HCT116 (cell line): ENCODE data around the gene SRGAP1. TPM values are rescaled to one million over a fixed set of nuclear protein-coding genes. Genes with fewer than 3 reads are reported as not detected.

ENCODE experiments used
- ATAC-seq: fragments of 200-7000 bp; cut with Tn5 transposase; 2 replicates; pipeline ENCODE4 v1.9.1; 2020; ENCODE audit warnings: mild to moderate bottlenecking, moderate library complexity
- BruUV-seq: library from RNA; stranded (reverse); fragments of 400-500 nt; replicated peaks from 2 replicates; lab custom pipeline; 2021; lab: Mats Ljungman, UMichigan
- CTCF ChIA-PET: fragments of 300-600 bp; sonication (Branson Sonifier 250); formaldehyde crosslinking; loops from one replicate; lab custom pipeline; 2021; ENCODE audit warnings: antibody characterized with exemption; lab: Charles Lee
- POLR2A ChIA-PET: fragments of 300-600, 350-600 bp; sonication (Branson Sonifier 250); formaldehyde crosslinking; loops from one replicate; lab custom pipeline; 2021; ENCODE audit warnings: antibody characterized with exemption; lab: Charles Lee
- RAD21 ChIA-PET, 2 experiments: fragments of 300-600 bp; sonication (Branson Sonifier 250); formaldehyde crosslinking; loops; one replicate each; lab custom pipeline; 2023; ENCODE audit warnings: low total read pairs in 2 of 2; ENCODE audit not compliant: uncharacterized antibody in 2 of 2, unreplicated experiment in 2 of 2, low non-redundant PET in 1 of 2; lab: Charles Lee
- DNase-seq: peaks from one replicate; pipeline ENCODE4 v3.0.0-alpha.2; 2010; ENCODE audit warnings: low read depth, low spot score
- H2AFZ ChIP-seq: fragments of 200-600 bp; shearing (Covaris generic), sonication (generic); 2 replicates; pipeline ENCODE4 v1.6.1; 2017; ENCODE audit warnings: low read depth, mixed run types, mixed read lengths, antibody characterized with exemption, low read length; ENCODE audit not compliant: poor library complexity, severe bottlenecking
- H3K27ac ChIP-seq: 2 replicates; pipeline ENCODE4 v1.5.1; 2012; ENCODE audit warnings: low read depth, low read length
- H3K27me3 ChIP-seq: fragments of 200-600 bp; sonication (generic); 2 replicates; pipeline ENCODE4 v1.6.1; 2016; ENCODE audit warnings: mixed run types, low read length, mixed read lengths; ENCODE audit not compliant: insufficient read depth
- H3K36me3 ChIP-seq, 2 experiments: fragments of 200-500 bp in 1 of 2; fragments of 200-600 bp in 1 of 2; sonication (Bioruptor generic) in 1 of 2; sonication (generic) in 1 of 2; 2 replicates each; pipeline versions ENCODE4 v1.5.1 to v1.6.1; 2014 to 2016; ENCODE audit warnings: low read length in 2 of 2, inconsistent platforms in 1 of 2, mixed read lengths in 1 of 2, mixed run types in 1 of 2; ENCODE audit not compliant: insufficient read depth in 2 of 2, control insufficient read depth in 1 of 2
- H3K4me1 ChIP-seq, 2 experiments: fragments of 200-600 bp in 1 of 2; sonication (generic) in 1 of 2; 2 replicates each; pipeline versions ENCODE4 v1.5.1 to v1.6.1; 2012 to 2017; ENCODE audit warnings: low read length in 2 of 2, inconsistent platforms in 1 of 2, mild to moderate bottlenecking in 1 of 2, mixed read lengths in 1 of 2, mixed run types in 1 of 2, moderate library complexity in 1 of 2; ENCODE audit not compliant: insufficient read depth in 2 of 2, control insufficient read depth in 1 of 2
- H3K4me2 ChIP-seq: fragments of 200-600 bp; sonication (generic); 2 replicates; pipeline ENCODE4 v1.6.1; 2017; ENCODE audit warnings: mixed run types, low read length, mixed read lengths
- H3K4me3 ChIP-seq, 2 experiments: fragments of 200-600 bp in 1 of 2; sonication (generic) in 1 of 2; replicated peaks in 1 of 2; 2 replicates each; pipeline ENCODE4 v1.5.1; 2011 to 2016; ENCODE audit warnings: low read length in 2 of 2, control low read depth in 1 of 2, low read depth in 1 of 2, mild to moderate bottlenecking in 1 of 2, mixed read lengths in 1 of 2, mixed run types in 1 of 2
- H3K79me2 ChIP-seq: fragments of 200-600 bp; sonication (generic); 2 replicates; pipeline ENCODE4 v1.6.1; 2017; ENCODE audit warnings: mild to moderate bottlenecking, mixed run types, low read length, moderate library complexity, mixed read lengths; ENCODE audit not compliant: insufficient read depth
- H3K9ac ChIP-seq: fragments of 200-600 bp; sonication (generic); 2 replicates; pipeline ENCODE4 v1.6.1; 2016; ENCODE audit warnings: low read length, mixed read lengths
- H3K9me2 ChIP-seq: fragments of 200-600 bp; sonication (generic), shearing (Covaris generic); 2 replicates; pipeline ENCODE4 v1.6.1; 2017; ENCODE audit warnings: mixed run types, mild to moderate bottlenecking, moderate library complexity; ENCODE audit not compliant: insufficient read depth
- H3K9me3 ChIP-seq, 2 experiments: fragments of 200-500 bp in 1 of 2; fragments of 200-600 bp in 1 of 2; sonication (Bioruptor generic) in 1 of 2; sonication (generic) in 1 of 2; 2 replicates each; pipeline ENCODE4 v1.6.1; 2014 to 2017; ENCODE audit warnings: low read length in 2 of 2, mixed read lengths in 2 of 2, inconsistent platforms in 1 of 2, low read depth in 1 of 2, mild to moderate bottlenecking in 1 of 2, mixed run types in 1 of 2, moderate library complexity in 1 of 2; ENCODE audit not compliant: control insufficient read depth in 1 of 2, insufficient read depth in 1 of 2
- H4K20me1 ChIP-seq: fragments of 200-600 bp; sonication (generic), shearing (Covaris generic); 2 replicates; pipeline ENCODE4 v1.6.1; 2017; ENCODE audit warnings: mixed run types, mild to moderate bottlenecking, moderate library complexity; ENCODE audit not compliant: insufficient read depth
- CBX3 ChIP-seq: IDR thresholded peaks from 2 replicates; pipeline ENCODE4 v1.6.1; 2012; ENCODE audit warnings: low read depth
- CEBPB ChIP-seq: IDR thresholded peaks from 2 replicates; pipeline ENCODE4 v1.6.1; 2012; ENCODE audit warnings: low read depth
- CTCF ChIP-seq, 3 experiments: fragments of 200-600 bp in 1 of 3; sonication (generic) in 1 of 3; IDR thresholded peaks in 2 of 3; conservative IDR thresholded peaks in 1 of 3; 2 replicates each; pipeline ENCODE4 v1.5.1; 2012 to 2017; ENCODE audit warnings: low read depth in 2 of 3, low read length in 2 of 3, antibody characterized with exemption in 1 of 3, borderline replicate concordance in 1 of 3, control low read depth in 1 of 3, mild to moderate bottlenecking in 1 of 3, mixed read lengths in 1 of 3, mixed run types in 1 of 3, moderate library complexity in 1 of 3; ENCODE audit not compliant: insufficient read depth in 1 of 3
- EGR1 ChIP-seq: IDR thresholded peaks from 2 replicates; pipeline ENCODE4 v1.6.1; 2012; ENCODE audit warnings: low read depth
- ELF1 ChIP-seq: IDR thresholded peaks from 2 replicates; pipeline ENCODE4 v1.6.1; 2012; ENCODE audit warnings: low read depth, borderline replicate concordance
- EZH2 ChIP-seq: fragments of 200-600 bp; sonication (generic); IDR thresholded peaks from 2 replicates; pipeline ENCODE4 v1.6.1; 2017; ENCODE audit warnings: antibody characterized with exemption, mixed run types
- EZH2phosphoT487 ChIP-seq: fragments of 200-600 bp; IDR thresholded peaks from 2 replicates; pipeline ENCODE4 v1.6.1; 2018; ENCODE audit warnings: antibody characterized with exemption, borderline replicate concordance
- FOSL1 ChIP-seq: IDR thresholded peaks from 2 replicates; pipeline ENCODE4 v1.6.1; 2012; ENCODE audit warnings: low read depth
- JUND ChIP-seq: IDR thresholded peaks from 2 replicates; pipeline ENCODE4 v1.6.1; 2012
- MAX ChIP-seq: IDR thresholded peaks from 2 replicates; pipeline ENCODE4 v1.6.1; 2012
- POLR2A ChIP-seq: IDR thresholded peaks from 2 replicates; pipeline ENCODE4 v1.7.0; 2011; ENCODE audit warnings: borderline replicate concordance; ENCODE audit not compliant: insufficient read depth, insufficient read length; ENCODE audit errors: extremely low read depth
- REST ChIP-seq: IDR thresholded peaks from 2 replicates; pipeline ENCODE4 v1.6.1; 2012; ENCODE audit warnings: low read depth
- SIN3A ChIP-seq: IDR thresholded peaks from 2 replicates; pipeline ENCODE4 v1.6.1; 2012; ENCODE audit warnings: low read depth
- SP1 ChIP-seq: IDR thresholded peaks from 2 replicates; pipeline ENCODE4 v1.6.1; 2012; ENCODE audit warnings: low read depth
- SRF ChIP-seq: IDR thresholded peaks from 2 replicates; pipeline ENCODE4 v1.6.1; 2012; ENCODE audit warnings: low read depth
- TCF7L2 ChIP-seq: IDR thresholded peaks from 2 replicates; pipeline ENCODE4 v1.7.0; 2011; ENCODE audit warnings: borderline replicate concordance, inconsistent platforms; ENCODE audit not compliant: insufficient read depth, insufficient read length; ENCODE audit errors: extremely low read depth
- YY1 ChIP-seq: IDR thresholded peaks from 2 replicates; pipeline ENCODE4 v1.6.1; 2011; ENCODE audit warnings: low read length, low read depth, moderate library complexity, mild to moderate bottlenecking; ENCODE audit not compliant: insufficient replicate concordance; ENCODE audit errors: extremely low read depth
- ZFX ChIP-seq: fragments of 450-650 bp; IDR thresholded peaks from 2 replicates; pipeline ENCODE4 v1.6.1; 2017
- intact Hi-C: fragments of 100-400 bp; cut with micrococcal nuclease; formaldehyde crosslinking; loops from 2 replicates; pipeline ENCODE4 v1.10.0; 2022
- total RNA-seq: library from RNA; stranded (reverse); gene quantifications from one replicate; pipeline ENCODE4 v1.2.1, GENCODE V29; 2021; ENCODE audit not compliant: unreplicated experiment
- TF ChIP-seq, protein P1 (sequence below): IDR thresholded peaks from 2 replicates; pipeline ENCODE4 v1.6.1; 2011; ENCODE audit warnings: mild to moderate bottlenecking, low read length, moderate library complexity; ENCODE audit not compliant: insufficient replicate concordance; ENCODE audit errors: extremely low read depth
- TF ChIP-seq, protein P2 (sequence below): IDR thresholded peaks from 2 replicates; pipeline ENCODE4 v1.6.1; 2012

SRGAP1 gene
- total RNA-seq, 1 experiment from 2014 or later, result 16.6 TPM

- Histone ChIP-seq H3K4me1 (peaks cover 79 to 87% of the 10 kb centered on the region in 2 experiments), H3K9ac (peak overlapping the region; percentile 7; the same call in 1 of the 2 replicates), H3K9me2 (no peaks in the 10 kb centered on the region), H3K4me2 (peak overlapping the region; percentile 72), H4K20me1 (no peaks in the 10 kb centered on the region), H3K27me3 (no peaks in the 10 kb centered on the region), H3K36me3 (no peaks in the 10 kb centered on the region), H3K4me3 (no peak overlapping the region), H3K27ac (no peak overlapping the region; the same call in 1 of the 2 replicates), H3K79me2 (peaks cover 84% of the 10 kb centered on the region), H2AFZ (no peak overlapping the region), H3K9me3 (no peaks in the 10 kb centered on the region)
- no peak for TF ChIP-seq POLR2A
- no peak for TF ChIP-seq ELF1
- no peak for TF ChIP-seq SRF
- TF ChIP-seq EGR1, result no peak
- TF ChIP-seq JUND, result no peak
- no peak for TF ChIP-seq SIN3A
- TF ChIP-seq SP1, result no peak
- TF ChIP-seq TCF7L2, result no peak
- no peak for TF ChIP-seq CBX3
- no peak for TF ChIP-seq CEBPB
- TF ChIP-seq MAX, result no peak
- TF ChIP-seq REST, result no peak
- TF ChIP-seq, protein P1, sequence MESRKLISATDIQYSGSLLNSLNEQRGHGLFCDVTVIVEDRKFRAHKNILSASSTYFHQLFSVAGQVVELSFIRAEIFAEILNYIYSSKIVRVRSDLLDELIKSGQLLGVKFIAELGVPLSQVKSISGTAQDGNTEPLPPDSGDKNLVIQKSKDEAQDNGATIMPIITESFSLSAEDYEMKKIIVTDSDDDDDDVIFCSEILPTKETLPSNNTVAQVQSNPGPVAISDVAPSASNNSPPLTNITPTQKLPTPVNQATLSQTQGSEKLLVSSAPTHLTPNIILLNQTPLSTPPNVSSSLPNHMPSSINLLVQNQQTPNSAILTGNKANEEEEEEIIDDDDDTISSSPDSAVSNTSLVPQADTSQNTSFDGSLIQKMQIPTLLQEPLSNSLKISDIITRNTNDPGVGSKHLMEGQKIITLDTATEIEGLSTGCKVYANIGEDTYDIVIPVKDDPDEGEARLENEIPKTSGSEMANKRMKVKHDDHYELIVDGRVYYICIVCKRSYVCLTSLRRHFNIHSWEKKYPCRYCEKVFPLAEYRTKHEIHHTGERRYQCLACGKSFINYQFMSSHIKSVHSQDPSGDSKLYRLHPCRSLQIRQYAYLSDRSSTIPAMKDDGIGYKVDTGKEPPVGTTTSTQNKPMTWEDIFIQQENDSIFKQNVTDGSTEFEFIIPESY, result no peak
- no peak for TF ChIP-seq ZFX
- TF ChIP-seq CTCF (IDR thresholded peaks at IDR 0.05 in 2 of 3, conservative IDR thresholded peaks at IDR 0.05 in 1 of 3; ENCODE audit: borderline replicate concordance in 1 of 3, insufficient read depth in 1 of 3, low read depth in 2 of 3, low read length in 2 of 3), result no peak
- no peak for TF ChIP-seq EZH2
- TF ChIP-seq, protein P2, sequence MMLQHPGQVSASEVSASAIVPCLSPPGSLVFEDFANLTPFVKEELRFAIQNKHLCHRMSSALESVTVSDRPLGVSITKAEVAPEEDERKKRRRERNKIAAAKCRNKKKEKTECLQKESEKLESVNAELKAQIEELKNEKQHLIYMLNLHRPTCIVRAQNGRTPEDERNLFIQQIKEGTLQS, result no peak
- TF ChIP-seq EZH2phosphoT487, result no peak
- no peak for TF ChIP-seq YY1
- no peak for TF ChIP-seq FOSL1
- no peak for DNase-seq
- no peak for ATAC-seq
- ChIA-PET CTCF (no interaction called here), POLR2A (no interaction called here), RAD21 (no interaction called here)
- intact Hi-C loops, result loop anchor here (2.0 to 10.0 kb wide), 4 partner anchors 75 to 305 kb away; partner anchors contain the start of genes KICS2 and SRGAP1
- BruUV-seq, result no TSS peak
Measured at GRCh38 chr12:63919756-63920155, 75.3 kb downstream of the SRGAP1 start.
